ENCODE results near the gene C12orf57.
"Not testable (repeated sequence)": the region's sequence is repeated elsewhere in the genome, so short reads cannot be mapped to it uniquely, and the experiment has no call there.

C12orf57 gene

DNA sequence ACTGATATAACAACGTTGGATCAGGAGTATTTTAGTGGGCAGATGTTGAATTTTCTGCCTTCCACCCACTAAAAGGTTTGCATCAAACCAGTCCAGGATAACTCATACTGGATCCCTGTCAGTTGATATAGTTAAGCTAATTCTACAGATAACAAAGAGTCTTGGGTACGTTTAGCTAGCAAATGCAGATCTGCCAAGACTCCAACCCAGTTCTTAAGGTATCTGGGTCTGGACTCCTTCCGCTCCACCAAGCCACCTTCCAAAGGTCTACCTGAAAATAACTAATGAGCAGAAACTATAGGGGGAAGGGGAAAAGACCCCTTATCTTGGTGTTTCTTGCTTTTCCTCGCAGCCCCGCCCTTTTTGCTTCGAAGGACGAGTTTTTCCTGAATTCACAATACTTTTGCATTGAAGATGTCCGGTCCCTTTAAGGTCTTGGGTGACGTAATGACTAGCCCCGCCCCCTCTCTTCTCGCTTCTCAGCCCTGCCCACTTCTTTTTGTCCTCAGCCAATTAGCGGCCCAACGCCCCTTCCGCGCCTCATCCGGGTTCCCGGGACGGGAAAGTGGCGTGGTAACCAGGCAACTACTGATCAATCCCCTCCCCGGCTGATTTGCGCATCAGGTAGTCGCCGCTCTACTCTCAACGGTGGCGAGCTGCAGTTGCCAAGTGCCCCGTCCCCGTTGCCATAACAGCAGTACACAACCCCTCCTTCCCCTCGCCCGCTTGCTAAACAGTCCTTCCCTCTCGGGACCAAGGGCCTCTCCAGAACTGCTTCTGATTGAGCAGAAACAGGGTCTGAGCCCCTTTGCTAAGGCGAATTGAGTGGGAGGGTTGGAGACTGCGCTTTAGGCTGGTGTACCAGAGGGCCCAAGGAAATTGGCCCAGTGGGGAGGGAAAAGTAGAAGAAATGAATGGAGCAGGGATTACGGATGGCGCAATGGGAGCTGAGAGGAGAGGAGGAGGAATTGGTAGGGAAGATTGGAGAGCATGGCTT lies 39.2 kb upstream of the C12orf57 start, which contains the start of gene LRRC23:
LRRC23 (plus strand) TSS at position 543 of the 997 bp plus-strand sequence. CDS start 812 bp downstream, outside the sequence.
- no peak for TF ChIP-seq ZFX (IDR thresholded peaks at IDR 0.05)
- TF ChIP-seq, protein P1, sequence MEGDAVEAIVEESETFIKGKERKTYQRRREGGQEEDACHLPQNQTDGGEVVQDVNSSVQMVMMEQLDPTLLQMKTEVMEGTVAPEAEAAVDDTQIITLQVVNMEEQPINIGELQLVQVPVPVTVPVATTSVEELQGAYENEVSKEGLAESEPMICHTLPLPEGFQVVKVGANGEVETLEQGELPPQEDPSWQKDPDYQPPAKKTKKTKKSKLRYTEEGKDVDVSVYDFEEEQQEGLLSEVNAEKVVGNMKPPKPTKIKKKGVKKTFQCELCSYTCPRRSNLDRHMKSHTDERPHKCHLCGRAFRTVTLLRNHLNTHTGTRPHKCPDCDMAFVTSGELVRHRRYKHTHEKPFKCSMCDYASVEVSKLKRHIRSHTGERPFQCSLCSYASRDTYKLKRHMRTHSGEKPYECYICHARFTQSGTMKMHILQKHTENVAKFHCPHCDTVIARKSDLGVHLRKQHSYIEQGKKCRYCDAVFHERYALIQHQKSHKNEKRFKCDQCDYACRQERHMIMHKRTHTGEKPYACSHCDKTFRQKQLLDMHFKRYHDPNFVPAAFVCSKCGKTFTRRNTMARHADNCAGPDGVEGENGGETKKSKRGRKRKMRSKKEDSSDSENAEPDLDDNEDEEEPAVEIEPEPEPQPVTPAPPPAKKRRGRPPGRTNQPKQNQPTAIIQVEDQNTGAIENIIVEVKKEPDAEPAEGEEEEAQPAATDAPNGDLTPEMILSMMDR (conservative IDR thresholded peaks at IDR 0.05), result no peak
- H3K27ac ChIP-seq, result peak within 1 kb of the TSS; percentile 70

DNA sequence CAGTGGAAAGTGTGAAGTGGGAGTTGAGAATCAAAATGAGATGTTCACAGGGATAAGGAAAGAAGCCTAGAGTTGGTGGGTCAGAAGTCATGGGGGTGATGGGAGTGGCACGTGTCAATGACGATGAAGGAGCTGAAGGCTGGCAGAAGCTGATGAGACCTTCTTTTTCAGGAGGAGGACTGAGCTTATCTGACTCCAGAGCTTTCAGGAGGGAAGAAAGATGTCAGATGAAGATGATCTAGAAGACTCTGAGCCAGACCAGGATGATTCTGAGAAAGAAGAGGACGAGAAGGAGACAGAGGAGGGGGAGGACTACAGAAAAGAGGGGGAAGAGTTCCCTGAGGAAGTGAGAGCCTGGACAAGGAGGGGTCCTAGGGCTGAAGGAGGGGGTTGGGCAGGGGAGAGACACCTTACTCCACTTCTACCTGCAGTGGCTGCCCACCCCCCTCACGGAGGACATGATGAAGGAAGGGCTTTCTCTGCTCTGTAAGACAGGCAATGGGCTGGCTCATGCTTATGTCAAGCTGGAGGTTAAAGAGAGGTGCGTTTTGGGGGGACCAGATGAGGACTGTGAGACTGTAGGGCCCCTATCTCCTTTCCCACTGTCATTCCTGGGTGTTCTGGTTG lies 38.3 kb upstream of the C12orf57 start:
- peak overlapping the region; percentile 70 for H3K27ac ChIP-seq
- TF ChIP-seq, protein P1 (conservative IDR thresholded peaks at IDR 0.05), result no peak
- TF ChIP-seq ZFX (IDR thresholded peaks at IDR 0.05), result no peak

DNA sequence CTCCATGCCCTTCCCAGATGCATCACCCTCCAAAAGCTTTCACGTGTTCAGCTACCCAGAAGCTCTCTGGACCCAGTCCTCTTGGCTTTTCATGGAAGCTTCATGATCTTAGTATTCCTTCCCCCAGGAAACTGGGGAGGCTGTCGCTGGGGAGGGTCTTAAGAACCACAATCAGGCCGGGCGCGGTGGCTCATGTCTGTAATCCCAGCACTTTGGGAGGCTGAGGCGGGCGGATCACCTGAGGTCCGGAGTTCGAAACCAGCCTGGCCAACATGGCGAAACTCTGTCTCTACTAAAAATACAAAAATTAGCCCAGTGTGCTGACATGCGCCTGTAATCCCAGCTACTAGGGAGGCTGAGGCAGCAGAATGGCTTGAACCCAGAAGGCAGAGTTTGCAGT lies 35.7 kb upstream of the C12orf57 start:
- not testable (repeated sequence) for H3K27ac ChIP-seq

DNA sequence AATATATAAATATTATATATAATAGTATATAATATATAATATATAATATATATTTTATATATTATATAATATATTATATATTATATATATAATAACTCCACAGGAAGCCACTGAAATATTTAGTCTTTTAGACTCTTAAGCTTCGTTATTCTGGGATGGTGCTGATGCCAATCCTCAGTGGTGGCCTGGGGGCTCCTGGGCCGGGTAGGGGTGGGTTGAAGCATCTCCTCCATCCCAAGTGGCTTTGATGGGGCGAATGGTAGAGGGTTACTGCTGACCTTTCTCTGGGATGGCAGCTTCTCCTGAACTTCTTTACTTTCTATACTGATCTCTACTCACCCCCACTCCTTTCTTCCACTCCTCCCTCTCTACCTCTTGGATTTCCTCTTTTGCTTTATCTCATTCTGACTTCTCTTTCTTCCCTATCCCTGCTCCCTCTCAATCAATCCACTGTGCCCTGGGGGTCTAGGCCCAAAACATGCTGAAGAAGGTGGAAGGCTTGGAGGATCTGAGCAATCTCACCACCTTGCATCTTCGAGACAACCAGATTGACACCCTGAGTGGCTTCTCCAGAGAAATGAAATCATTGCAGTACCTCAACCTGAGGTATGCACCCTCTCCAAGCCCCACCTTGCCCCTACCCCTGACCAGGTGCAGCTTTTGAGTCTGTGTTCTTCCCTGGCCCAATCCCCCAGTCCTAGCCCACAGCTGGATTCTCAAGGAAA lies 34.2 kb upstream of the C12orf57 start:
- no peak overlapping the region for H3K27ac ChIP-seq

DNA sequence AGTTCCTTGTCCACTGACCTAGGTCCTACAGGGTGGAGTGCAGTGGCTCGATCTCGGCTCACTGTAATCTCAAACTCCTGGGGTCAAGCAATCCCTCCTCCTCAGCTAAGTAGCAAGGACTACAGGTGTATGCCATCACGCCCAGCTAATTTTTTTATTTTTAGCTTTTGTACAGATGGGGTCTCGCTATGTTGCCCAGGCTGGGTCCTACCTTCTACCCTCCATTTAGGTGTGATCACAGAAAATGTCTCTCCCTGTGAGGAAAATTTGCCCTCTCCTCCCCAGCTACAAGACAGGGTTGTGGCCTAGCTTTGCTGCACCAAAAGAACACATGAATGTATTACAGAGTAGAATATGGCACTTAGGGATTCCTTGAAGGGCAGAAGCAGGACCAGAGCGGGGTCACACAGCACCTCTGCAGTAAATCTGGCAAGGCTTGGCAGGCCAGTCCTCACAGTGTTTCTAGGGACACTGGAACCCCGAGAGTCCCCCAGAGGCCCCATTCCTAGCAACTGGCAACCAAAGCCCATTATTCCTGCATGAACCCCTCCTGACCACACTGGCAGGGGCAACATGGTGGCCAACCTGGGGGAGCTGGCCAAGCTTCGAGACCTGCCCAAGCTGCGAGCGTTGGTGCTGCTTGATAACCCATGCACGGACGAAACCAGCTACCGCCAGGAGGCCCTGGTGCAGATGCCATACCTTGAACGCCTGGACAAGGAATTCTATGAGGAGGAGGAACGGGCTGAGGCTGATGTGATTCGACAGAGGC lies 31.5 kb upstream of the C12orf57 start:
- no peak overlapping the region for H3K27ac ChIP-seq
- TF ChIP-seq, protein P1 (conservative IDR thresholded peaks at IDR 0.05), result no peak
- TF ChIP-seq ZFX (IDR thresholded peaks at IDR 0.05), result no peak

More for the DNA sequence above, 34.2 kb upstream of the C12orf57 start:
- TF ChIP-seq ZFX (IDR thresholded peaks at IDR 0.05), result no peak
- TF ChIP-seq, protein P1 (conservative IDR thresholded peaks at IDR 0.05), result no peak

DNA sequence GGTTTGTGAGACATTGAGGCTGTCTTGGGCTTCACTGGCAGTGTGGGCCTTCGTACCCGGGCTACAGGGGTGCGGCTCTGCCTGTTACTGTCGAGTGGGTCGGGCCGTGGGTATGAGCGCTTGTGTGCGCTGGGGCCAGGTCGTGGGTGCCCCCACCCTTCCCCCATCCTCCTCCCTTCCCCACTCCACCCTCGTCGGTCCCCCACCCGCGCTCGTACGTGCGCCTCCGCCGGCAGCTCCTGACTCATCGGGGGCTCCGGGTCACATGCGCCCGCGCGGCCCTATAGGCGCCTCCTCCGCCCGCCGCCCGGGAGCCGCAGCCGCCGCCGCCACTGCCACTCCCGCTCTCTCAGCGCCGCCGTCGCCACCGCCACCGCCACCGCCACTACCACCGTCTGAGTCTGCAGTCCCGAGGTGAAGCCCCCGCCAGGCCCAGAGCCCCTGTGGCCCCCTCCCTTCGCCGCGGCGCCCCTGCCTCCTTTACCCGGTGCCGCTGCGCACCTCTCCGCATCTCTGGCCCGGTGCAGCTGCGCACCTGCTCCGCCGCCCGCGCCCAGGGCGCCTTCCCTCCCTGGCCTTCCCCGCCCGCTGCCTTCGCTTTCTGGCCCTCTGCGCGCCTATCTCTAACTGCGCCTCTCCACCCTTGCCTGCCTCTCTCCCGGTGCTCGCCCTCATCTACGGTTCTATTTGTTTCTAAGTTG lies 29.4 kb upstream of the C12orf57 start, which contains the start of gene ENO2:
ENO2 (plus strand) TSS at position 335 of the 701 bp plus-strand sequence. CDS start 1,253 bp downstream, outside the sequence.
- no peak for TF ChIP-seq ZFX (IDR thresholded peaks at IDR 0.05)
- TF ChIP-seq, protein P1 (conservative IDR thresholded peaks at IDR 0.05), result no peak
- H3K27ac ChIP-seq, result no peak within 1 kb of the TSS
